KBM-7 (cell line): Measurements from ENCODE around the gene VLDLR.
A peak's percentile ranks its signal among the peaks of the same experiment; 100 is the strongest.

Source experiments
- DNase-seq: peaks from one replicate; pipeline ENCODE4 v3.0.0-alpha.2; 2015
- in situ Hi-C: fragments of 300-500 bp; cut with MboI; formaldehyde crosslinking; loops from 2 replicates; pipeline ENCODE4 v1.14.3; 2020; ENCODE audit warnings: low sequenced_read_pairs, low pct_unique_long_range_greater_than_20kb, mixed read lengths

VLDLR gene

DNA sequence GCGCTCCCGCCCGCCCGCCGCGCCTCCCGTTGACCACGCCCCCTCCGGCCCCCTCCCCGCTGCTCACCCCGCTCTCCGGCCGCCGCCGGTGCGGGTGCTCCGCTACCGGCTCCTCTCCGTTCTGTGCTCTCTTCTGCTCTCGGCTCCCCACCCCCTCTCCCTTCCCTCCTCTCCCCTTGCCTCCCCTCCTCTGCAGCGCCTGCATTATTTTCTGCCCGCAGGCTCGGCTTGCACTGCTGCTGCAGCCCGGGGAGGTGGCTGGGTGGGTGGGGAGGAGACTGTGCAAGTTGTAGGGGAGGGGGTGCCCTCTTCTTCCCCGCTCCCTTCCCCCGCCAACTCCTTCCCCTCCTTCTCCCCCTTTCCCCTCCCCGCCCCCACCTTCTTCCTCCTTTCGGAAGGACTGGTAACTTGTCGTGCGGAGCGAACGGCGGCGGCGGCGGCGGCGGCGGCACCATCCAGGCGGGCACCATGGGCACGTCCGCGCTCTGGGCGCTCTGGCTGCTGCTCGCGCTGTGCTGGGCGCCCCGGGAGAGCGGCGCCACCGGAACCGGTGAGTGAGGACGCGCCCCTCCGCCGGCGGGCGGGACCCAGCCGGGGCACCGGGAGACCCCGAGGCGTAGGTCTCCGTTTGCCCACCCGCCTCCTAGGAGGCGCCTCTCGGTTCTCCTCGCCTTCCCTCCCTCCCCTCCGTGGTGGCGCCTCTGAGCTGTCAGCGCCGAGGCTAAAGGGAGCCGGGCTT is at the start of gene VLDLR:
VLDLR (plus strand) TSS at position 66 of the 739 bp plus-strand sequence; CDS start at position 469, 403 bp downstream.
- in situ Hi-C loops: no loop called here
- peak; percentile 55 for DNase-seq

DNA sequence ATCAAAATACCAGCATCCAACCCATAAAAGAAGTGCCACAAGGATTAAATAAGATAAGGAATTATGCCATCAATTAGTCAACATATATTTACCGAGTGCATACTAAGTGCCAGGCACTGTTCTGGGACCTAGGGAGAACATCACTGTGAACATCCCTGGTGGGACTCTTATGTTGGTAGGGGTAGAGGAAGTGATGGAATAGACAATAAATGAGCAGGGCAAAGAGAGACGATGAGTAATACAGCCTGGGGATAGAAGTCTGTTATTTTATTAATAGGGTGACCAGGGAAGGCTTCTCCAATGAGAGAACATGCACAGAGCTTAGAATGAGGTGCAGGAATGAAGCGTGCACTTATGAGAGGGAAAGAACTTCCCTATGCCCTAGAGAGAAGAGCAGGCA is 47.4 kb upstream of the VLDLR start:
- in situ Hi-C loops: no loop called here
- no peak for DNase-seq

DNA sequence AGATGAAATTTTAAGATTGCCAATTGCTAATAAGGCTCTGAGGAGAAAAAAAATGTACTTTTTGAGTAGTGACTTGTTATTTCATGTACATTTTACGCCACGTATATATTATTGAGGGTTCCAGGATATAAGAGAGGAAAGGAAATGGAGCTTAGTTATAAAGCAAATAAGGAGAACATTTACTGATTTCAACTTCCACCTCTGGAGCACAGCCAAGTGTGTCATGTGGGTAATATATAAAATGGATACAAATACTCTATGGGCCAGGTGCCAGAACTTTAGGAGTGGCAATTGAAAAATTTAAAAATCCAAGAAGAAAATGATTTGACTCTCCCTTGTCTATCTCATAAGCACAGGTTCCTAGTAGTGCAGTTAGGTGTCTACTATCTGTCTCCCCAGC is 45.0 kb upstream of the VLDLR start:
- in situ Hi-C loops: no loop called here
- DNase-seq: no peak

DNA sequence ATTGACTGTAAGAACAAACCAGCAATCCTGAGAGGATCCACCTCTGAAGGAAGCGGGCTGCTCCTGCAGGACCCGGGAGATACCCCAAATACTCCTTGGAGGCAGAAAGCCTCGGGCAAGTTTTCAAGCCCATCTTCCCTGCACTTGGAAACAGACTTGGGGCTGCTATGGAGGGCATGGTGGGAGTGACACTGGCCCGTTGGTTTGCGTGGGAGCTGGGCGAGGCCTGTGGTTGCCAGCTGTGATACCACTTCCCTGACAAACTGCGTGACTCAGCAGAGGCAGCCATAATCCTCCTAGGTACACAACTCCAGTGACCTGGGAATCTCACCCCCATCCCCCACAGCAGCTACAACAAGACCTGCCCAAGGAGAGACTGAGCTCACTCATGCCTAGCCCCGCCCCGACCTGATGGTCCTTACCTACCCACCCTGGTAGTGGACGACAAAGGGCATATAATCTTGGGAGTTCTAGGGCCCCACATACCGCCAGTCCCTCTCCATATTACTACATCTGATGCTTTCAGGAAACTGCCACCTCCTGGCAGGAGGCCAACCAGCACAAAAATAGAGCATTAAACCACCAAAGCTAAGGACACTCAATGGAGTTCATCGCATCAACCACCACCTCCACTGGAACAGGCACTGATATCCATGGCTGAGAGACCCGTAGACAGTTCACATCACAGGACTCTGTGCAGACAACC is 38.1 kb upstream of the VLDLR start:
- in situ Hi-C loops: no loop called here
- peak; percentile 59 for DNase-seq

DNA sequence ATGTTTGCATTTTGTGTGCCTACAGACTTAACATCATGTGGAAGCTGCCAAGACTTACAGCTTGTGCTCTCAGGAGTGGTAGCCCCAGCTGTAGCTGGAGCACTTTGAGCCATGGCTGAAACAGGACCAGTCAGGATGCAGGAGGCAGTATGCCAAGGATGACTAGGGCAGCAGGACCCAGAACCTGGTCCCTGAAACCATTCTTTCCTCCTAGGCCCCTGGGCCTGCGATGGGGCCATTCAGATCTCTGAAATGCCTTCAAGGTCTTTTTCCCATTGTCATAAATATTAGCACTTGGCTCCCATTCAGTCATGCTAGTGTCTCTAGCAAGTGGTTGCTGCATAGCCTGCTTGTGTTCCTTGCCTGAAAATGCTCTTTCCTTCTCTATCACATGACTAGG is 29.6 kb upstream of the VLDLR start:
- in situ Hi-C loops: no loop called here
- DNase-seq: no peak

DNA sequence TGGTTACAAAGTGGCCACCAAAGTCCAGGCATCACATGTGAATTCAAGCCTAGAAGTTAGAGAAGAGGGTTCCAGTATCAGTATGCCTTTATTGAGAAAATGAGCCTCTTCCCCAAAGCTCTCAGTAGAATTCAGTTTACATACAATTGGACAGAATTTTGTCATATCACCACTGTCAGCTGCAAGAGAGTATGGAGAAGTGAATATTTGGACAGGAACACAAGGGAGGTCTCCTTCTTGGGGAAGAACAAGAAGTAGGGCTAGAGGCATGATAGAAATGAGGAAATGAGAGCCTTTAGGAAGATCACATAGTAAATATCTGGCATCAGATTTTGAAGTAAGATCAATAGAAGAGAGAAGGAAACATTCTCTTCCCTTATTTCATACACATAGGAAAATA is 27.8 kb upstream of the VLDLR start:
- DNase-seq: no peak
- in situ Hi-C loops: no loop called here

DNA sequence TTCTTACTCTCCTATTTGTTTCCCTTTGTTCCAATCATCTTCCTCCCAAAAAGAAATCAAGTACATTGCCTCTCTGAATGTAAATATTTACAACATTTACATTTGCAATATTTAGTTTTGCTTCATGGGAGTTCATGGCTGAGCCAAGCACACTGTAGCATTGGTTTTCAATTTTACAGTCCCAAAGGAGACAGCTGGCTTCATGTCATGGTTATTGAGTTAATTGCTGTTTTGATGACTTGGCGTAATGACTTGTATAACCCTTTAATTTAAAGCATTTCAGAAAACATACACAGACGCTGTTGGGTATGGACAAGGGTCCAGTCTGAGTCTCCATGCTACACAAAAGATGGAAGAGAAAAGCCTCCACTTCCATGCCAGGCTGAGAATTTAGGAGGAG is 25.6 kb upstream of the VLDLR start:
- DNase-seq: no peak
- in situ Hi-C loops: no loop called here

DNA sequence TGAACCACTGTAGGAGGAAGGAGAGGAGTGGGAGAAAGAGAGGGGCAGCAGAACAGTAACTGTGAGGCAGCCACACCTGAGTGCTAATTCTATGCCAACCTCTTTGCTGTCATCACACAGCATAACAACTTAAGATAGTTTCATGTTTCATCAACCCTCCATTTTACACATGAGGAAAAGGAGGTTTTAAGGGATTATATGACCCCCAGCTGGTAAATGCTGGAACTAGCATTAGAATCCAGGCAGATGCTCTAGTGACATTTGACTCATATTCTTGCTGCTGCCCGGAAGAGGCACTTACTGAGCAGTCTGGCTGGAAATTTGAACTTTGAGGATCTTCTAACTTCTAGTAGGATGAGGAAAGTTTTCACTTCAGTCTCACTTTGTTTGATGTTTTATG is 24.1 kb upstream of the VLDLR start:
- DNase-seq: no peak
- in situ Hi-C loops: no loop called here

DNA sequence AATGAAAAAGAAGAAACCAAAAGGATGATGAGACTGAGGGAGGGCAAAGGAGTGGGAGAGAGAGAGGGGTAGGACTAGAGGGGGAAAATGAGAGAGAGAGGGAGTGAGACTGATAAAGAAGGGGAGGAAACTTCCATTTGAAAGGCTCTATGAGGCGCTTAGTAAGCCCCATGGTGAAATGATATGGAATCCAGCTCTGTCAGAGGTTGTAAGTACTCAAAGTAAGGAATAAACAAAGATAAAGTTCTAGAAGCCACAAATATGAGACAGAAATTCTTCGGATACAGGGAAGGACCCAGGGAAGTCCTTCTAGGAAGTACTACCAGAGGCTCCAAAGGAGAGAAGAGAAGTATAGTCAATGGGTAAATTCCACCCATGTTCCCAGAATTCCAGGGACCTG is 21.7 kb upstream of the VLDLR start:
- no peak for DNase-seq
- in situ Hi-C loops: no loop called here

DNA sequence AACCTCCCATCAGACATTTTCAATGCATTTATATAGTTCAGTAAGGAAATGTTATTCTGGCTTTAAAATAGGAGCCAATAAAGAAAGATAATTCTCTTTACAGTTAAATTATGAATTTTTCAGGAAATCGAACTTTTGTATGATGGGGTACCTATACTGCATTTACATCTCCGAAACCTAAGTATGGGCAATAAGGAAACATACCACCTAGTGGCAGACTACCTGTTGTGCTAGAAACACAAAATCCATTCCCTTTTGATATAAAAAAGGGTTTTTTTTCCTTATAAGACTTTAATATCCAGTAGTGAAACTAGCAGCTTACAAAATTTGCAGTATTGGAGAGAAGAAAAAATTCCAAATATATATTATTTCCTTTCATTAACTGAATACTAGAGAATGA is 21.3 kb upstream of the VLDLR start:
- in situ Hi-C loops: no loop called here
- no peak for DNase-seq

DNA sequence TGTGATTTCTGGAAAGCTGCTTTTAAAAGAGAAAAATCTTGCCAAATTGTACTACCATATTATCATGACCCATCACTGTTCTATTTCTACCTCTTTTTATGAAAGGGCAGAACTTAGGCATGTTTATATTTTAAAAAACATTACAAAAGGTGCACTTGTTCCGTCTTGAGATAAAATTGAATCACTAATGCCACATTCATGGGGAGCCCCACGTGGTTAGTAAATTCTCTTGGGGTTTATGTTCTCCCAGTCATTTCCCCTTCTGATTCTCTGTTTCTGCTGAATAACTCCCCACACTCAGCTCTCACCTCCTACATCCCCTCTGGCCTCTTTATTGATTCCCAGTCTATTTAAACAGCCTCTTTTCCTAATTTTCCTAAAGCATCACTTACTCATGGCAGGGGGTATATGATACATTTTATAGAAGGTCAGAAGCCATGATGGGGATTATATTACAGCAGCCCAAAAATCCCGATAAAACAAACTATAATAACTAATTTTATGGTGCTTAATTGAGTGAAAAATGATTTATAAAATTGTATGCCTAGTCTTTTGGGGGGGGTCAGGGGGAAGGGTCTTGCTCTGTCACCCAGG is 19.7 kb upstream of the VLDLR start:
- DNase-seq: no peak
- in situ Hi-C loops: no loop called here

DNA sequence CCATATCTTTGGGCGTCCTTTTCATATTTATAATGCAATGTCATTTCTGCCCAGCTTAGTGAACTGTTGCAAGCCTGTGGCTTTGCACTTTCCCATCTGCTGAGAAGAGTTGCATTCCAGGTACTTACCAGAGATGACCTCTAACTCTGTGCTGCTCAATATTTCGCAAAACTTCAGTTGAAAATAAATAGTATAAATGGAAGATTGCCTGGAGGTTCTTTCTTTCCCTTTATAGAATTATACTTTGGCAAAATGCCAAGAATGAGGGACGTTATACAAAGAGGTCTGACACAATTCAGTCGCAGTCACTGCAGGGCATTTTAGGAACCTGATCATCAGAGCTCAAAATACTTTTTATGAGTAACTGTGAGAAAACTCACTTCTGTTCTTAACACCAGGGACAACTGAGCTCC is 18.9 kb upstream of the VLDLR start:
- in situ Hi-C loops: no loop called here
- DNase-seq: peak; percentile 5

DNA sequence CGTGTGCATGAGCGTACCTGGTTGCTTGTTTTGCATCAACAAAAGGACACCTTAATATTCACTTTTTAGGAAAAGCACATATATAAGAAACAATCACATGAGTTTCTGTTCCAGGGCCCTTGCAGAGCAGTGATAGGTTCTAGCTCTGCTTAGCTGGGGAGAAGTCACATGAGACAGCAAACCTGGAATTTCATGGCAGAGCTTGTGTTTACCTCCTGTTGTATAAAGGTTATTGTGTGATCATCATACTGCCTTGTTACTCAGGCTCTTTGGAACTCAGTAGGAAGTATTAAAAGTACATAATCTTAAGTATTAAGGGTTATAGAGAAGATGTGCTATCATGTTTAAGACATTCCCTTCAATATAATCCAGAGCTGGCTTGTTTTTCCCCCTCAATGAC is 18.0 kb upstream of the VLDLR start:
- DNase-seq: no peak
- in situ Hi-C loops: no loop called here

DNA sequence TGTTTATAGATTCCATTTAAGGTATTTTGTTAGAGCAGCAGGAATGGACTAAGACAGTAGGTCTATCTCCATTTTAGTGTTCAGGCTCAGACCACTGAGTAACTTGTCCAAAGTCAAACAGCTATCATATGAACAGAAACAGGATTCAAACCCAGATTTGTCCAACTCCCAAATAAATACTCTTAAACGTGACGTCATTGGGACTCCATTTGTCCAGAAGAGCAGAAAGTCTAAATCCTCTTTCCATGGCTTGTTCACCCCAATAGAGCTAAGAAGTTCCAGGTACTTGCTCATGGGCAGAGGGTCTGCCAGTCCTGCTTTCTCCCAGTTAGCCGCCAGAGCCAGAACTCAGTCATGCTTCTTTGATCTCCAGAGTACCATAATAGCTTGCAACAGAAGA is 16.3 kb upstream of the VLDLR start:
- DNase-seq: no peak
- in situ Hi-C loops: no loop called here

DNA sequence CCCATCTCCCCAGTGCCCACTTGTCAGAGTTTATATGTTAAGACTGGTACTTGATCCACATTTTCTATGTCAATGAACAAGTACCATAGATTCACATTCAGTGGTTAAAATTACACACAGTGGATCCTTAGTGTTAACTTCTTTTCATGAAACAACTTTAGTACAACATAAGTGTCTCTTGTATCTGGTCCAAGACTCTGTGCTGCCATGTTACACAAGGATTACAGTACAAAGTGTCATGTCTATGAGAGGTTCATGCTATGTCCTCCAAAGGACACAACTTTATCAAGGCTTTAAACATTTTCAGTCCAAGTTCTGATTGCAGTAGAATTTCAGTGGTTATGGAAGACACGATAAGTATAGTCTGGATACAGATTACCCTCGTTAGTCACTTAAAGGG is 13.3 kb upstream of the VLDLR start:
- in situ Hi-C loops: no loop called here
- no peak for DNase-seq

DNA sequence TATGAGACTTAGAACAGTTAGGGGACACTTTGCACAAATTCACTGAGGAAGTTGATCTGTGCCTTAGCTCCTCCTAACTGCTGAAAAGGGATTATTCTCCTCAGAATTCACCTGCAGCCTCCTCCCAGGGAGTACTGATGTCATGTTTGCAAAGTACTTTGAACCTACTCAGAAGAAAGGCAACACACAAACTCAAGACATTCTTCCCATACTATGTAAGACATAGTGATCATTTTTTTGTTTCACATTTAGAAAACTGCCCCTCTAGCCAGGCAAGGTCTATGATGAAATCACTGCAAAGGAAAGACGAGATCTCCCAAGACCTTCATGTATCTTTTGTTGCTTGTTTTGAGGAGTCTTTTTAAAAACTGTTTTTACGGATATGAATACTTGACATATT is 10.6 kb upstream of the VLDLR start:
- in situ Hi-C loops: no loop called here
- no peak for DNase-seq

DNA sequence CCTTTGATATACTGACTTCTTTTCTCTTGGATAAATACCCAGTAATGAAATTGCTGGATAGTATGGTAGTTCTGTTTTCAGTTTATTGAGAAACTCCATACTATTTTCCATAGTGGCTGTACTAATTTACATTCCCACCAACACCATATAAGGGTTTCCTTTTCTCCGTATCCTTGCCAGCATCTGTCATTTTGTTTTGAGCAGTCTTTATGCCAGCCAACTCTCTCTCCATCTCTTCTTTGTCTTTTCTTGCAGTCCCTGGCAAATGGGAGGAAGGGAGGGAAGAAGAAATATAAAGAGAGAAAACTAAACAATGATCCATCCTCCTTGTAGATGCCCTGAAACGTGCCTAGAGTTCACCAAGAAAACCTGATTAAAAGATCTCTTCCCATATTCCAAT is 9.6 kb upstream of the VLDLR start:
- in situ Hi-C loops: no loop called here
- DNase-seq: no peak

DNA sequence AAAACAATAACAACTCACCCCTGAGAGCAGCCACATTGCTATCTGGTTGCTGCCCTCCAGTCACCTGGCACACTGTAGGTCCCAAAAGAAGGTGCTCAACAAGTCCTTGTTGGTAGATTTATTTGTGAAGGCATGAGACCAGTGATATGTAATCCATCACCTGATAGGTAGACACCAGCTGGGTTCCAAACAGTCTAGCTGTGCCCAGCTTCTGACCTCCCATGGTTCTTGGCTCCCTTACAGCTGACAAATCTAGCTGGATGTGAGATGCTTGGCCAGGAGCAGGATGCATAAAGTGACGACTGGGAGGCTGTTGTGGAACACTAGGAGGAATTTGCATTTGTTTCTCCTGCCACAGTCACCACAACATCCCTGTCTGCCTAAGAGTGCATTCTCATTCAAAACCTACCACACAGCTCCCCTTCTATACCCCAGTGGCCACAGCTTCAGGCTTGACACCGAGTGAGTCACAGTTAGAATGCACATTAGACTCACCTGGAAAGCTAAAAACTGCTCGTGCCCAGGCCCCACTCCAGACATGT is 7.8 kb upstream of the VLDLR start:
- in situ Hi-C loops: no loop called here
- no peak for DNase-seq

DNA sequence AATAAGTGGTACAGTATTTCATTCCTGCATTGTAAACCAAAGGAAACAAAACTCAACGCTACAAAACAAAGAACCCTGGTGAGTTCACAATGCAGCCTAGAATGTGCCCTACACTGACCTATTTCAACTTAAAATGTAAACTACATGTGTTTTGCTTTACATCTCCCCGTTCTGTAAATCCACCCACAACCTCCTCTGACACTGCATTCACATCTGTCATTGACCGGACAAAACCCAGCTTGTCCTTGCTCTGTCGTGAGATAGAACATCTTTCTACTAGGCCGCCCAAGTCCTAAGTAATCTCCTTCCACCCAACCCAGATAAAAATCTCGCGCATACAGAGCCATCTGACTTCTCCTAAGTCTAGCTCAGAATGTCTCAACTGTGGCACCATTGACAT is 6.1 kb upstream of the VLDLR start:
- DNase-seq: no peak
- in situ Hi-C loops: no loop called here

DNA sequence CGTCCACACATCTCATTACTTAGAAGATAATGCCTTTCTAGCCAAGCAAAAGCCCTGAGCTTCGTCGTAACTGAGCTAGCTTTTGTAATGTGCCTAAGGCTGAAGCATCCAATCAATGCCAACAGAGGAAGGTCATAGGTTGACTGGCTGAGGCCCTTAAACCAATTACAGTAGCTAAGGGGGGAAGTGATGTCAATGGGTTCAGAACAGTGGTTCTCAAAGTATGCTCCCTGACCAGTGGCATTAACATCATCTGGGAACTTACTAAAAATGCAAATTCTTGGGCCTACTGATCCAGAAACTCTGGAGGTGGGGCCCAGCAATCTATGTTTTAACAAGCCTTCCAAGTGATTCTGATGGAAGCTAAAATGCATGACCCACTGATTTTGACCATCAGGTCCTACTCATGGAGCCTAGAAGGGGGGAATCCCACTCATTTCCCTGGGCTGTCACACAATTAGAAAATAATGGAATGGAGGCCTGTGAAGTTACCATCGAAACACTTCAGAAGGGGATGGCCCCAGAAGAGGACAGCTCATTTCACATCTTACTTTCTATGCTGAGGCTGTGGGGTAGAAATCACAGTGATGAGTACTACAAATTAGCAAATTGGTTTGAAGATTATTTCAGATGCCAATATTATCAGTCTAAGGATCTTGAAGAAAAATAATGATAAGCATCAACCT is 4.8 kb upstream of the VLDLR start:
- no peak for DNase-seq
- in situ Hi-C loops: no loop called here
